ENCODE results near the gene FZD7.

The FZD7 gene

GRCh38 chr2:202033317-202034248 lies at the start of gene FZD7:
TSS of gene FZD7 (plus strand) at chr2:202033855. CDS start at chr2:202034648, 793 bp downstream.
- DNase-seq = peak; percentile 87

GRCh38 chr2:201984333-201984732 lies 49.3 kb upstream of the FZD7 start:
- DNase-seq = no peak

- peak; percentile 25 for DNase-seq
Observed at GRCh38 chr2:201984800-201985525, 48.7 kb upstream of the FZD7 start.

GRCh38 chr2:201985728-201986462 lies 47.8 kb upstream of the FZD7 start:
- DNase-seq = no peak

- no peak for DNase-seq
Observed at GRCh38 chr2:201986463-201986735, 47.3 kb upstream of the FZD7 start.

GRCh38 chr2:201987426-201987825 lies 46.2 kb upstream of the FZD7 start:
- DNase-seq = no peak

GRCh38 chr2:201990069-201990468 lies 43.6 kb upstream of the FZD7 start:
- no peak for DNase-seq

- DNase-seq = no peak
Observed at GRCh38 chr2:201992960-201993359, 40.7 kb upstream of the FZD7 start.

- DNase-seq = no peak
Observed at GRCh38 chr2:201994973-201995638, 38.5 kb upstream of the FZD7 start.

GRCh38 chr2:201996006-201996405 lies 37.6 kb upstream of the FZD7 start:
- no peak for DNase-seq

- no peak for DNase-seq
Observed at GRCh38 chr2:201996679-201997314, 36.9 kb upstream of the FZD7 start.

- no peak for DNase-seq
Observed at GRCh38 chr2:201999279-201999678, 34.4 kb upstream of the FZD7 start.

- DNase-seq = no peak
Observed at GRCh38 chr2:202001826-202002225, 31.8 kb upstream of the FZD7 start.

GRCh38 chr2:202002381-202002780 lies 31.3 kb upstream of the FZD7 start:
- DNase-seq = no peak

- no peak for DNase-seq
Observed at GRCh38 chr2:202005272-202005887, 28.3 kb upstream of the FZD7 start.

GRCh38 chr2:202006301-202006700 lies 27.4 kb upstream of the FZD7 start:
- DNase-seq = no peak

GRCh38 chr2:202007015-202007982 lies 26.4 kb upstream of the FZD7 start:
- no peak for DNase-seq

- no peak for DNase-seq
Observed at GRCh38 chr2:202007983-202008354, 25.7 kb upstream of the FZD7 start.

- DNase-seq = no peak
Observed at GRCh38 chr2:202009019-202009481, 24.6 kb upstream of the FZD7 start.

GRCh38 chr2:202009581-202009980 lies 24.1 kb upstream of the FZD7 start:
- no peak for DNase-seq

GRCh38 chr2:202014318-202014717 lies 19.3 kb upstream of the FZD7 start:
- DNase-seq = no peak

Data from activated CD4-positive, alpha-beta T cell treated with anti-CD3 and anti-CD28 coated beads for 48 hours (primary cell).